GM20000 (cell line): ENCODE data around the gene TMEM255B.

Experiments used
- DNase-seq: peaks from one replicate; pipeline ENCODE4 v3.0.0; 2012; ENCODE audit warnings: low spot score
- TF ChIP-seq, protein P1 (sequence below): IDR thresholded peaks from 2 replicates; pipeline ENCODE4 v1.5.1; 2012; ENCODE audit warnings: mild to moderate bottlenecking, control low read depth; ENCODE audit errors: extremely low read depth, missing control alignments

TMEM255B gene

DNA sequence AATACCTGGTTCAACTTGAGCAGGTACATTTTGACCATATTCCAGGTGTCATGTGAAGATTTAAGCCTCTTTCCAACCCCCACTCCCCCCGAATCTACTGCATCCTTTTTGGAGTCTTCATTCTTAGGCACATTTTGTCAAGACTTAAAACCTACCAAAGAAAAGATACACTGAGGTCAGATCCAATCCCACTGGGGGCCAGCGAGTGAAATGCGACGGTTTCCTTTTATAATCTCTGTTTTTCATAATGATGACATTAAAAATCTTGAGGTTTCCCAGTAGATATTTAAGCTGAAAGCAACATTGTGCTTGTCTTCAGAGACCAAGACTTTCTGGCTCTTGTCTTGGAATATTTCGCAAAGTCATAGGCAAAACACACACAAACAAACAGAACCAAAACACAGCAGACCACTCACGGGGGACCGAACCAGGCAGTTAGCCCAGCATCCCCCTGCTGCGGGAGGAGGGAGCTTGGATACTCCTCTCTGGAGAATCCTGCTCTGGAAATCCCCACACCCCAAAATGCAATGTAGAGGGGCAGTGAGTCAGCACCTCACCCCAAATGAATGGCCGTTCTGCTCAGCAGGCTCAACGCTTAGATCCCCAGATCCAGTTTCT lies 105.4 kb downstream of the TMEM255B start:
- TF ChIP-seq, protein P1, sequence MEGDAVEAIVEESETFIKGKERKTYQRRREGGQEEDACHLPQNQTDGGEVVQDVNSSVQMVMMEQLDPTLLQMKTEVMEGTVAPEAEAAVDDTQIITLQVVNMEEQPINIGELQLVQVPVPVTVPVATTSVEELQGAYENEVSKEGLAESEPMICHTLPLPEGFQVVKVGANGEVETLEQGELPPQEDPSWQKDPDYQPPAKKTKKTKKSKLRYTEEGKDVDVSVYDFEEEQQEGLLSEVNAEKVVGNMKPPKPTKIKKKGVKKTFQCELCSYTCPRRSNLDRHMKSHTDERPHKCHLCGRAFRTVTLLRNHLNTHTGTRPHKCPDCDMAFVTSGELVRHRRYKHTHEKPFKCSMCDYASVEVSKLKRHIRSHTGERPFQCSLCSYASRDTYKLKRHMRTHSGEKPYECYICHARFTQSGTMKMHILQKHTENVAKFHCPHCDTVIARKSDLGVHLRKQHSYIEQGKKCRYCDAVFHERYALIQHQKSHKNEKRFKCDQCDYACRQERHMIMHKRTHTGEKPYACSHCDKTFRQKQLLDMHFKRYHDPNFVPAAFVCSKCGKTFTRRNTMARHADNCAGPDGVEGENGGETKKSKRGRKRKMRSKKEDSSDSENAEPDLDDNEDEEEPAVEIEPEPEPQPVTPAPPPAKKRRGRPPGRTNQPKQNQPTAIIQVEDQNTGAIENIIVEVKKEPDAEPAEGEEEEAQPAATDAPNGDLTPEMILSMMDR: no peak
- DNase-seq: no peak

DNA sequence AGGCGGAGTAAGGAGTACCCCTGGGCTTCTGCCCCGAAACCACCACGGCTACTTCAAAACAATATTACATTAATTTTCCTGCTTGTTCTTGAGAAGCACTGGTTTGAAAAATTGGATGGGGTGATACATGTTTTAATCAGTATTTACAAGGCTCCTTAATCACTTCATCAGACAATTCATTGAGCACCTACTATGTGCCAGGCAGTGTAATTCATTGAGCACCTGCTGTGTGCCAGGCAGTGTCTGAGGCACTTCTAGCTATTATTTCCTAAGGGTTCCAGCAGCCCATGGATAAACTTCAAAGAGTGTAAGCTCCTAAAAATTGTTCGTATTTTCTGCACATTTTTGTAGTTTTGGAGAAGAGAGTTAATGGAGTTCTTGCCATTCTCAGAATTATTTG lies 106.4 kb downstream of the TMEM255B start:
- TF ChIP-seq, protein P1: no peak
- no peak for DNase-seq
